Hepatocyte (in vitro differentiated cells): ENCODE measurements around the gene ZNF441. TPM values are rescaled to one million over a fixed set of nuclear protein-coding genes. Genes with fewer than 3 reads are reported as not detected.
A peak's percentile ranks its signal among the peaks of the same experiment; 100 is the strongest.
"Not testable (repeated sequence)": the region's sequence is repeated elsewhere in the genome, so short reads cannot be mapped to it uniquely, and the experiment has no call there.

Experiments
- DNase-seq: peaks from one replicate; pipeline ENCODE4 v3.0.0-alpha.2; 2016; ENCODE audit warnings: low spot score
- H2AFZ ChIP-seq: fragments of 200-600 bp; sonication (generic); 2 replicates; pipeline ENCODE4 v1.6.0; 2016; ENCODE audit warnings: antibody characterized with exemption, mild to moderate bottlenecking
- H3K27ac ChIP-seq: fragments of 200-600 bp; sonication (generic); 2 replicates; pipeline ENCODE4 v1.5.1; 2016; ENCODE audit warnings: mild to moderate bottlenecking
- H3K27me3 ChIP-seq: fragments of 200-600 bp; sonication (generic); 2 replicates; pipeline ENCODE4 v1.6.1; 2016
- H3K36me3 ChIP-seq: fragments of 200-600 bp; sonication (generic); replicated peaks from 2 replicates; pipeline ENCODE4 v1.5.1; 2016; ENCODE audit warnings: low read depth; ENCODE audit not compliant: insufficient read depth
- H3K4me1 ChIP-seq: fragments of 200-600 bp; sonication (generic); 2 replicates; pipeline ENCODE4 v1.5.1; 2016; ENCODE audit warnings: mild to moderate bottlenecking, moderate library complexity; ENCODE audit not compliant: insufficient read depth
- H3K4me2 ChIP-seq: fragments of 200-600 bp; sonication (generic); 2 replicates; pipeline ENCODE4 v1.6.0; 2016
- H3K4me3 ChIP-seq: fragments of 200-600 bp; sonication (generic); 2 replicates; pipeline ENCODE4 v1.5.1; 2016; ENCODE audit warnings: mild to moderate bottlenecking
- H3K79me2 ChIP-seq: fragments of 200-600 bp; sonication (generic); 2 replicates; pipeline ENCODE4 v1.6.0; 2017; ENCODE audit warnings: mild to moderate bottlenecking
- H3K9me2 ChIP-seq: fragments of 200-600 bp; sonication (generic); replicated peaks from 2 replicates; pipeline ENCODE4 v1.6.0; 2017; ENCODE audit warnings: mild to moderate bottlenecking; ENCODE audit not compliant: insufficient read depth
- H3K9me3 ChIP-seq: fragments of 200-600 bp; sonication (generic); 2 replicates; pipeline ENCODE4 v1.5.1; 2016; ENCODE audit warnings: low read depth, mild to moderate bottlenecking
- H4K20me1 ChIP-seq: fragments of 200-600 bp; sonication (generic); 2 replicates; pipeline ENCODE4 v1.6.0; 2016; ENCODE audit warnings: mild to moderate bottlenecking; ENCODE audit not compliant: insufficient read depth, poor library complexity, severe bottlenecking
- EZH2 ChIP-seq: fragments of 200-600 bp; sonication (generic); IDR thresholded peaks from 2 replicates; pipeline ENCODE4 v1.6.1; 2016; ENCODE audit warnings: antibody characterized with exemption, mild to moderate bottlenecking, borderline replicate concordance
- EZH2phosphoT487 ChIP-seq: fragments of 200-600 bp; sonication (generic); IDR thresholded peaks from one replicate; pipeline ENCODE4 v1.6.1; 2018; ENCODE audit warnings: antibody characterized with exemption, mild to moderate bottlenecking, low read depth, moderate library complexity; ENCODE audit not compliant: unreplicated experiment, severe bottlenecking
- WGBS: methylation state at CpG from one replicate; pipeline ENCODE4 v1.1.6; 2016; ENCODE audit warnings: low lambda C conversion rate; ENCODE audit errors: missing lambda C conversion rate; 5-methylcytosine and 5-hydroxymethylcytosine counted together
- polyA plus RNA-seq: library from polyadenylated mRNA; unstranded; fragments of >200 nt; fragmentation: Nextera tagmentation; extraction: Ambion mirVana; gene quantifications from 2 replicates; pipeline ENCODE4 v1.2.1, GENCODE V29; 2016
- total RNA-seq: library from RNA; depleted of rRNA; stranded (reverse); fragments of >200 nt; gene quantifications from 2 replicates; pipeline ENCODE4 v1.2.3, GENCODE V29; 2014
- TF ChIP-seq, protein P1 (sequence below): fragments of 200-600 bp; sonication (generic); IDR thresholded peaks from 2 replicates; pipeline ENCODE4 v1.5.1; 2016; ENCODE audit warnings: antibody characterized with exemption, mild to moderate bottlenecking; ENCODE audit not compliant: poor library complexity

The ZNF441 gene
- total and polyA plus RNA-seq, 2 experiments from 2014 or later: 2.9 to 6.7 TPM

DNA sequence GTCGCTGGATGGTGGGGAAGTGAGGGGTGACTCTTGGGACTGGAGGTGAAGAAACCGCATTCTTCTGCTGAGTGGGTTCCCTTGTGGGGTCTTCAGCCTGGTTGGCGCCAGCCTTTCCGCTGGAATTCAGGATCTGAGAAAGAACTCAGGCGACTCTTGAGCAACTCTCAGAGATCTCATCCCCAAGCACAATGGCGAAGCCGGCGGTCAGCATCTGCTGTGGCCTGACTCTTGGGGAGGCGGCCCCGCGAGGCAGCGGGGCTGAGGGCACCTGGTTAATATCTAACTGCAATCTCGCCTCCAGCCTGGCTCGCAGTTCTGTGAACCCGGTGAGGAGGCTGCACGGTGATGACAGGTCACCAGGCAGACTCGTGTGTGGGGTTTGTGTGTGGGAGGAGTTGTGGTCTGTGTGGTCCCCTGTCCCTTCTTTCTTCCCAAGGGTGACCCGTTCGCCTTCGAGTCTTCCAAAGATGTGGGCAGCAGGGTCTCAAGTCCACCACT lies 883 bp downstream of the ZNF441 start:
- Histone ChIP-seq H3K79me2 (peaks cover 35% of the 10 kb centered on the region), H3K4me3 (peak overlapping the region; percentile 42), H3K4me2 (peak overlapping the region; percentile 82), H3K9me3 (no peaks in the 10 kb centered on the region), H2AFZ (peak overlapping the region; percentile 12), H3K27me3 (no peaks in the 10 kb centered on the region), H3K27ac (peak overlapping the region; percentile 99), H4K20me1 (no peaks in the 10 kb centered on the region), H3K36me3 (no peaks in the 10 kb centered on the region), H3K4me1 (peaks cover 10% of the 10 kb centered on the region), H3K9me2 (no peaks in the 10 kb centered on the region)
- DNase-seq: peak; percentile 83
- TF ChIP-seq, protein P1, sequence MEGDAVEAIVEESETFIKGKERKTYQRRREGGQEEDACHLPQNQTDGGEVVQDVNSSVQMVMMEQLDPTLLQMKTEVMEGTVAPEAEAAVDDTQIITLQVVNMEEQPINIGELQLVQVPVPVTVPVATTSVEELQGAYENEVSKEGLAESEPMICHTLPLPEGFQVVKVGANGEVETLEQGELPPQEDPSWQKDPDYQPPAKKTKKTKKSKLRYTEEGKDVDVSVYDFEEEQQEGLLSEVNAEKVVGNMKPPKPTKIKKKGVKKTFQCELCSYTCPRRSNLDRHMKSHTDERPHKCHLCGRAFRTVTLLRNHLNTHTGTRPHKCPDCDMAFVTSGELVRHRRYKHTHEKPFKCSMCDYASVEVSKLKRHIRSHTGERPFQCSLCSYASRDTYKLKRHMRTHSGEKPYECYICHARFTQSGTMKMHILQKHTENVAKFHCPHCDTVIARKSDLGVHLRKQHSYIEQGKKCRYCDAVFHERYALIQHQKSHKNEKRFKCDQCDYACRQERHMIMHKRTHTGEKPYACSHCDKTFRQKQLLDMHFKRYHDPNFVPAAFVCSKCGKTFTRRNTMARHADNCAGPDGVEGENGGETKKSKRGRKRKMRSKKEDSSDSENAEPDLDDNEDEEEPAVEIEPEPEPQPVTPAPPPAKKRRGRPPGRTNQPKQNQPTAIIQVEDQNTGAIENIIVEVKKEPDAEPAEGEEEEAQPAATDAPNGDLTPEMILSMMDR: no peak
- TF ChIP-seq EZH2: no peak
- no peak for TF ChIP-seq EZH2phosphoT487
- WGBS: 10% methylated on average over 17 of the region's 20 CpGs

DNA sequence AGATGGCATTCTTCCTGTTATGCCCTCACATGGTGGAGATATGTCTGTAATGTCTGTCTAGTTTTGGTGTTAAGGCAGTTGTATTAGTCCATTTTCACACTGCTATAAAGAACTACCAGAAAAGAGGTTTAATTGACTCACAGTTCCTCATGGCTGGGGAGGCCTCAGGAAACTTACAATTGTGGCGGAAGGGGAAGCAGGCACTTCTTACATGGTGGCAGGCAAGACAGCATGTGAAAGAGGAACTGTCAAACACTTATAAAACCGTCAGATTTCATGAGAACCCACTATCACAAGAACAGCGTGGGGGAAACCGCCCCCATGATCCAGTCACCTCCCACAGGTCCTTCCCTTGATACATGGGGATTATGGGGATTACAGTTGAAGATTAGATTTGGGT lies 3.2 kb downstream of the ZNF441 start:
- H3K9me2 ChIP-seq: no peaks in the 10 kb centered on the region
- H3K27me3 ChIP-seq: no peaks in the 10 kb centered on the region
- H3K4me1 ChIP-seq: peaks cover 10% of the 10 kb centered on the region
- TF ChIP-seq EZH2phosphoT487: no peak
- TF ChIP-seq, protein P1: no peak
- TF ChIP-seq EZH2: no peak
- peaks cover 42% of the 10 kb centered on the region for H3K79me2 ChIP-seq
- DNase-seq: no peak
- peaks cover 9% of the 10 kb centered on the region for H3K9me3 ChIP-seq
- H2AFZ ChIP-seq: no peak overlapping the region
- WGBS: 91% methylated on average over 4 of the region's 4 CpGs
- no peaks in the 10 kb centered on the region for H4K20me1 ChIP-seq
- no peak overlapping the region for H3K27ac ChIP-seq
- no peak overlapping the region for H3K4me2 ChIP-seq
- no peaks in the 10 kb centered on the region for H3K36me3 ChIP-seq
- no peak overlapping the region for H3K4me3 ChIP-seq

DNA sequence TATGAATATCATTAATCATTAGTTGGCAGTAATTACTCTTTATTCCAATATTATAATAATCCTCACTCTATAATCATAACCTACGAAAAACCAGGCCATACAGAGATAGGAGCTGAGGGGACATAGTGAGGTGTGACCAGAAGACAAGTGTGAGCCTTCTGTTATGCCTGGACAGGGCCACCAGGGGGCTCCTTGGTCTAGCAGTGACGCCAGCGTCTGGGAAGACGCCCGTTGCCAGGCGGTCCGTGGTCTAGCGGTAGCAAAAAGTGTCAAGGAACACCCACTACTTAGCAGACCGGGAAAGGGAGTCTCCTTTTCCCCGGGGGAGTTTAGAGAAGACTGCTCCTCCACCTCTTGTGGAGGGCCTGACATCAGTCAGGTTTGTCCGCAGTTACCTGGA lies 4.7 kb downstream of the ZNF441 start:
- H4K20me1 ChIP-seq, H3K27me3 ChIP-seq, H3K4me2 ChIP-seq, H3K4me1 ChIP-seq, H3K4me3 ChIP-seq, H3K9me2 ChIP-seq, H3K36me3 ChIP-seq, H2AFZ ChIP-seq, H3K27ac ChIP-seq, DNase-seq: not testable (repeated sequence)
- peaks cover 48% of the 10 kb centered on the region for H3K79me2 ChIP-seq
- WGBS: 74% methylated on average over 11 of the region's 11 CpGs
- H3K9me3 ChIP-seq: peaks cover 13% of the 10 kb centered on the region

DNA sequence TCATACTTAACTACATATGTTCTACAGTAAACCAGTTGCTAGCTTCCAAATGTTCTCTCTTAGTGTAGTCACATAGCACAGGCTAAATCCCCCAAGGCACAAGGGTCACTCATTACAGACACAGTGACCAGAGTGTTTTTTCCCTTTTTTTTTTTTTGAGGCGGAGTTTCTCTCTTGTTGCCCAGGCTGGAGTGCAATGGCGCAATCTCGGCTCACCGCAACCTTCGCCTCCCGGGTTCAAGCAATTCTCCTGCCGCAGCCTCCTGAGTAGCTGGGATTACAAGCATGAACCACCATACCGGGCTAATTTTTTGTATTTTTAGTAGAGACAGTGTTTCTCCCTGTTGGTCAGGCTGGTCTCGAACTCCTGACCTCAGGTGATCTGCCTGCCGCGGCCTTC lies 9.9 kb downstream of the ZNF441 start:
- not testable (repeated sequence) for H3K4me1 ChIP-seq, H3K4me3 ChIP-seq, H3K27me3 ChIP-seq, DNase-seq, H3K27ac ChIP-seq, H3K9me2 ChIP-seq, H4K20me1 ChIP-seq, H3K4me2 ChIP-seq, H2AFZ ChIP-seq
- peaks cover 14% of the 10 kb centered on the region for H3K79me2 ChIP-seq
- WGBS: 98% methylated on average over 11 of the region's 11 CpGs
- peaks cover 37% of the 10 kb centered on the region for H3K9me3 ChIP-seq
- peaks cover 20% of the 10 kb centered on the region for H3K36me3 ChIP-seq
